ENCODE measurements around the gene IRX3. TPM values are rescaled to one million over a fixed set of nuclear protein-coding genes. Genes with fewer than 3 reads are reported as not detected.

The IRX3 gene
- total and polyA plus RNA-seq, 2 of the 8 experiments (the other 6 are each of a cell fraction or from before 2014, with no cell fraction given) = 0.50 to 1.6 TPM

GRCh38 chr16:54287131-54288029 is 793 bp upstream of the IRX3 start (continued):
- TF ChIP-seq RNF2 (IDR thresholded peaks at IDR 0.05; ENCODE audit: borderline replicate concordance, low read depth, low read length, missing control alignments, poor library complexity, severe bottlenecking) (peak; percentile 40), CHD2 (IDR thresholded peaks at IDR 0.05; ENCODE audit: low read length) (no peak), CEBPB (IDR thresholded peaks at IDR 0.05; ENCODE audit: low read depth, low read length) (no peak), EZH2 (IDR thresholded peaks at IDR 0.05; ENCODE audit: low read depth, low read length, severe bottlenecking) (peak; percentile 86), BACH1 (IDR thresholded peaks at IDR 0.05; ENCODE audit: low read length) (no peak), BCL11A (IDR thresholded peaks at IDR 0.05; ENCODE audit: low read depth in 2 of 2, low read length in 2 of 2) (no peak), EP300 (IDR thresholded peaks at IDR 0.05; ENCODE audit: borderline replicate concordance in 1 of 2, low read depth in 2 of 2, low read length in 2 of 2) (no peak), KDM4A (IDR thresholded peaks at IDR 0.05; ENCODE audit: low read depth, low read length, severe bottlenecking) (peak; percentile 25)

Measured in H1 (cell line).